Mucosa of gallbladder (tissue), 1 donor: ENCODE measurements around the gene NACA2. TPM values are rescaled to one million over a fixed set of nuclear protein-coding genes. Genes with fewer than 3 reads are reported as not detected.

Source experiments
- DNase-seq: peaks from one replicate; pipeline ENCODE4 v3.0.0-alpha.2; 2020; ENCODE audit warnings: low spot score
- total RNA-seq: library from RNA; stranded (reverse); gene quantifications from one replicate; pipeline ENCODE4 v1.2.1, GENCODE V29; 2021
- donor health status: DM: no; HTN: no; CAD: no.

NACA2 gene
- total RNA-seq, 1 donor from 2014 or later, result not detected

DNA sequence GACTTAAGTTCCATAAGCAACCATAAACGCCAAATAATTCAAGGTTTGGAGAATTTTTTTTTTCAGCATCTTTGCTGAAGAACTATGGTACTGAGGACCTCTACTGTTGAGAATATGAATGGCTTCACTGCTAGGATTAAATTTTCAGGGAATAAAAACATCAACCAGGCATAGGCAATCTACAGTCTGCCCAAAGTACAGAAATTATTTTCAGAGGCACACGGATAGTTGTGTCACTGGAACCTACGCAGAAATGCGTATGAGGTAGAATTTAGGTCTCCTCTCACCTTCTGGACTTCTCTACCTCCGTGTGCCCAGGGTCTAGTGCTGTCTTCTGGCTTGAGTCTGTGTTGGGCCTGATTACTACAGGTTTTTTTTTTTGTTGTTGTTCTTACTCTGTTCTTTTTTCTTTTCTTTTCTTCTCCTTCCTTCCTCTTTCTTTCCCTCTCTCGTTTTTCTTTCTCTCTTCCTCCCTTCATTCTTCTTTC is 39.7 kb downstream of the NACA2 start:
- no peak for DNase-seq

- no peak for DNase-seq
Measured at GRCh38 chr17:61547113-61547512, 43.9 kb downstream of the NACA2 start.

GRCh38 chr17:61545335-61545938 is 45.6 kb downstream of the NACA2 start:
- no peak for DNase-seq

GRCh38 chr17:61543786-61544415 is 47.1 kb downstream of the NACA2 start:
- DNase-seq, result no peak

DNA sequence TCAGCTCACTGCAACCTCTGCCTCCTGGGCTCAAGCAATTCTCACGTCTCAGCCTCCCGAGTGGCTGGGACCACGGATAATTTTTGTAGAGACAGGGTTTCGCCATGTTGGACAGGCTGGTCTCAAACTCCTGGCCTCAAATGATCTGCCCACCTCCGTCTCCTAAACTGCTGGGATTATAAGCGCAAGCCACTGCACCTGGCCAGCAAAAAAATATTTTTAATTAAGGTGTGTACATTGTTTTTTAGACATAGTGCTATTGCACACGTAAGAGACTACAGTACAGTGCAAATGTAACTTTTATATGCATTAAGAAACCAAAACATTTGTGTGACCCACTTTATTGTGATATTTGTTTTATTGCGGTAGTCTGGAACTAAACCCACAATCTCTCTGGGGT is 49.0 kb downstream of the NACA2 start:
- no peak for DNase-seq

DNA sequence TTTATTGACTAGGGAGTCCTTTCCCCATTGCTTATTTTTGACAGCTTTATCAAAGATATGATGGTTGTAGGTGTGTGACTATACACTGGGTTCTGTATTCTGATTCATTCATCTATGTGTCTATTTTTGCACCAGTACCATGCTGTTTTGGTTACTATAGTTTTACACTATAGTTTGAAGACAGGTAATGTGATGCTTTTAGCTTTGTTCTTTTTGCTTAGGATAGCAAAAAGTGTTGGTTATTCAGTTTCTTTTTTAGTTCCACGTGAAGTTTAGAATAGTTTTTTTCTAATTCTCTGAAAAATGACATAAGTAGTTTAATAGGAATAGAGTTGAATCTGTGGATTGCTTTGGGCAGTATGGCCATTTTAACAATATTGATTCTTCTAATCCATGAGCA is 50.1 kb downstream of the NACA2 start:
- DNase-seq, result no peak

Other genes starting within 250 kb of the NACA2 start
- 33.9 TPM for gene TBX2, start 191.4 kb downstream of the NACA2 start, total RNA-seq
- gene TBX4, start 138.8 kb downstream of the NACA2 start, total RNA-seq, result 1.6 TPM